ENCODE measurements around the gene HAT1.
A peak's percentile ranks its signal among the peaks of the same experiment; 100 is the strongest.
"Not testable (repeated sequence)": the region's sequence is repeated elsewhere in the genome, so short reads cannot be mapped to it uniquely, and the experiment has no call there.

HAT1 gene

DNA sequence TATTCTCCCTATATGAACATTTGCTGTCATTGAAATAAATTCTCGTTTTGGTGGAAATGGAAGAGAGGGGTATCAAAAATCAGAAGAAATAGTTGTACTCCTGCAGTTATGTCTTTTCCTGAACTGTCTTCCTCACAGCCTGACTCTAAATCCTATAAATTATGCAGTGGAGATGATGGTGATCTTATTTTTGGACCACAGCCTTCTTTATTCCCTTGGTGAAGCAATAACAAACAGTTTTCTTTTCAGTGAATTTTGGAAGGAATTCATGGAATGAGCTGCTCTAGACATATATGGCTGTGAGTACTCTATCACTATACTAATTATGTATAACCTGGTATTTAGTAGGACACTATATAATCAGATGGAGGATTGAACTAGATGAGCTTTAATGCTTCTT, 26.5 kb upstream of the HAT1 start:
- Histone ChIP-seq H3K9ac (ENCODE audit: low read depth, low read length) (no peak overlapping the region), H3K9me3 (ENCODE audit: control insufficient read depth, insufficient read depth, low read length) (0 out of 2 replicates have a peak, but pooled peaks cover 3% of the 10 kb centered on the region), H3K4me1 (ENCODE audit: insufficient read depth, low read length) (peaks cover 4% of the 10 kb centered on the region; the same call in 1 of the 2 replicates)

GRCh38 chr2:171899623-171900282, 22.5 kb upstream of the HAT1 start:
- not testable (repeated sequence) for H3K9me3 ChIP-seq (ENCODE audit: control insufficient read depth, insufficient read depth, low read length); H3K9ac ChIP-seq (ENCODE audit: low read depth, low read length); H3K36me3 ChIP-seq (ENCODE audit: insufficient read depth, low read length); H3K4me1 ChIP-seq (ENCODE audit: insufficient read depth, low read length)

More for the DNA sequence above, 26.5 kb upstream of the HAT1 start:
- no peaks in the 10 kb centered on the region for H3K36me3 ChIP-seq (ENCODE audit: insufficient read depth, low read length)

GRCh38 chr2:171902840-171903420, 19.3 kb upstream of the HAT1 start:
- H3K9ac ChIP-seq (ENCODE audit: low read depth, low read length): no peak overlapping the region
- 0 out of 2 replicates have a peak, but pooled peaks cover 3% of the 10 kb centered on the region for H3K9me3 ChIP-seq (ENCODE audit: control insufficient read depth, insufficient read depth, low read length)
- H3K4me1 ChIP-seq (ENCODE audit: insufficient read depth, low read length): no peaks in the 10 kb centered on the region
- no peaks in the 10 kb centered on the region for H3K36me3 ChIP-seq (ENCODE audit: insufficient read depth, low read length)

GRCh38 chr2:171908235-171908634, 14.0 kb upstream of the HAT1 start:
- Histone ChIP-seq H3K36me3 (ENCODE audit: insufficient read depth, low read length) (no peaks in the 10 kb centered on the region), H3K4me1 (ENCODE audit: insufficient read depth, low read length) (no peaks in the 10 kb centered on the region)

DNA sequence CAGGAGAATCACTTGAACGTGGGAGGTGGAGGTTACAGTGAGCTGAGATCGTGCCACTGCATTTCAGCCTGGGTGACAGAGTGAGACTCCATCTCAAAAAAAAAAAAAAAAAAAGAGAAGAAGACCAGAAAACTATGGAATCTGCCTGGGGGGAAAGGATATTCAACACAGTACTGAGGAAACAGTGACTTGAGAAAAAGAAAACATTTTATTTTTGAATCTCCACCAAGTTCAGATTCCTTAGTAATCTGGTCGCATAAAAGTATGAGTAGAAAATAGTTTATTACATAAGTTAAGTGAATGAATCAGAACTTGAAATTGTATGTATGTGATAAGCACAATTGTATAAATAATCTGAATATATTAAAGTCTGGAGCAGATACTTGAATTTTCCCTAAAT, 13.0 kb upstream of the HAT1 start:
- H3K9me3 ChIP-seq (ENCODE audit: control insufficient read depth, insufficient read depth, low read length): no peaks in the 10 kb centered on the region
- no peaks in the 10 kb centered on the region for H3K36me3 ChIP-seq (ENCODE audit: insufficient read depth, low read length)
- no peaks in the 10 kb centered on the region for H3K4me1 ChIP-seq (ENCODE audit: insufficient read depth, low read length)
- H3K9ac ChIP-seq (ENCODE audit: low read depth, low read length): no peak overlapping the region

More at GRCh38 chr2:171908235-171908634, 14.0 kb upstream of the HAT1 start:
- no peaks in the 10 kb centered on the region for H3K9me3 ChIP-seq (ENCODE audit: control insufficient read depth, insufficient read depth, low read length)
- H3K9ac ChIP-seq (ENCODE audit: low read depth, low read length): no peak overlapping the region

DNA sequence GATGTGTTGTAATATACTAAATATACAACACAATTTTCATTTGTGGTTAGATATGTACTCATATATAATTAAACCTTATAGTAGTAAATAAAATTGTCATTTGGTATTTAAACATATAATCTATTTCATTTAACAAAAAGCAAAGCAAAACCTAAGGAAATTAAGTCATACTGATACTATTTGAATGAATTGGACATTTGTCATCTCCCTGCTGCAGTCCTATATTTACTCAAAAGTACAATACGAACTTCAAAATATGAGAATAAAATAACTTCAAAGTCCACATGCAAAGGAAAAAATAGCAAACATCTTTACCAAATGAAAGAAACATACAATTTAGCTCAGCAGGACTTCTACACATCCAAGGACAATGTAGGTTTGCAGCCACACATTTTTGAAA, 11.8 kb upstream of the HAT1 start:
- H3K36me3 ChIP-seq (ENCODE audit: insufficient read depth, low read length): no peaks in the 10 kb centered on the region
- no peak overlapping the region for H3K9ac ChIP-seq (ENCODE audit: low read depth, low read length)
- no peaks in the 10 kb centered on the region for H3K9me3 ChIP-seq (ENCODE audit: control insufficient read depth, insufficient read depth, low read length)
- no peaks in the 10 kb centered on the region for H3K4me1 ChIP-seq (ENCODE audit: insufficient read depth, low read length)

- no peaks in the 10 kb centered on the region for H3K36me3 ChIP-seq (ENCODE audit: insufficient read depth, low read length)
- no peaks in the 10 kb centered on the region for H3K9me3 ChIP-seq (ENCODE audit: control insufficient read depth, insufficient read depth, low read length)
- H3K4me1 ChIP-seq (ENCODE audit: insufficient read depth, low read length): no peaks in the 10 kb centered on the region
- no peak overlapping the region for H3K9ac ChIP-seq (ENCODE audit: low read depth, low read length)
Measured at GRCh38 chr2:171913517-171913916, 8.7 kb upstream of the HAT1 start.

DNA sequence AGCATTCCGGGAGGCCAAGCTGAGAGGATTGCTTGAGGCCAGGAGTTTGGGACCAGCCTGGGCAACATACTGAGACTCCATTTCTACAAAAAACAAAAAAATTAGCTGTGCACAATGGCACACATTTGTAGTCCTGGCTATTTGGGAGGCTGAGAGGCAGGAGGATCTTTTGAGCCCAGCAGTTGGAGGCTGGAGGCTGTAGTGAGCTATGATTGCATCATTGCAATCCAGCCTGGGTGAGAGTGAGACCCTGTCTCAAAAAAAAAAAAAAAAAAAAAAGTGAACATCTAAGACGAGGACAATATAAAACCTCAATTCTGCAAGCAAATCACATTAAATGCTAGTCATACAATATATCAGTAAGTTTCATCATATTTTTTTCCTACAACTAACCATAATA, 2.8 kb upstream of the HAT1 start:
- peaks cover 5% of the 10 kb centered on the region for H3K4me1 ChIP-seq (ENCODE audit: insufficient read depth, low read length)
- no peaks in the 10 kb centered on the region for H3K9me3 ChIP-seq (ENCODE audit: control insufficient read depth, insufficient read depth, low read length)
- H3K9ac ChIP-seq (ENCODE audit: low read depth, low read length): no peak overlapping the region
- H3K36me3 ChIP-seq (ENCODE audit: insufficient read depth, low read length): no peaks in the 10 kb centered on the region

DNA sequence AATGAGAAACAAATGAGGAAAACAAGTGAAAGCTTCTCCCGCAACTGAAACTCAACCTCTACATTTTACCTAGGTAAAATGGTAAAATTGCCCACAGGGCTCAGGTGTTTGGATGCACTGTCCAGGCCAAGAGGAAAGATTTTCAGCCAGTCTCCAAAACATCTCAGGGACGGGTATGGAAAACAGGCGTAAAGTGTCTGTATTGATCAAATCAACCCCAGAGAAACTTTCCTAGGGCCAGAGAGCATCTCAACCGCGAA, 361 bp upstream of the HAT1 start:
- H3K9me3 ChIP-seq (ENCODE audit: control insufficient read depth, insufficient read depth, low read length): no peaks in the 10 kb centered on the region
- H3K4me1 ChIP-seq (ENCODE audit: insufficient read depth, low read length): peaks cover 5% of the 10 kb centered on the region

GRCh38 chr2:171923206-171923605, 945 bp downstream of the HAT1 start:
- peak overlapping the region; percentile 72 for H3K9ac ChIP-seq (ENCODE audit: low read depth, low read length)
- H3K9me3 ChIP-seq (ENCODE audit: control insufficient read depth, insufficient read depth, low read length): no peaks in the 10 kb centered on the region
- no peaks in the 10 kb centered on the region for H3K36me3 ChIP-seq (ENCODE audit: insufficient read depth, low read length)
- H3K4me1 ChIP-seq (ENCODE audit: insufficient read depth, low read length): peaks cover 5% of the 10 kb centered on the region

More for the DNA sequence above, 361 bp upstream of the HAT1 start:
- no peaks in the 10 kb centered on the region for H3K36me3 ChIP-seq (ENCODE audit: insufficient read depth, low read length)
- peak overlapping the region; percentile 54 for H3K9ac ChIP-seq (ENCODE audit: low read depth, low read length)

- Histone ChIP-seq H3K36me3 (ENCODE audit: insufficient read depth, low read length) (no peaks in the 10 kb centered on the region; the same call in 1 of the 2 replicates), H3K9ac (ENCODE audit: low read depth, low read length) (no peak overlapping the region), H3K4me1 (ENCODE audit: insufficient read depth, low read length) (peaks cover 5% of the 10 kb centered on the region), H3K9me3 (ENCODE audit: control insufficient read depth, insufficient read depth, low read length) (no peaks in the 10 kb centered on the region)
Measured at GRCh38 chr2:171924170-171924942, 2.1 kb downstream of the HAT1 start.

DNA sequence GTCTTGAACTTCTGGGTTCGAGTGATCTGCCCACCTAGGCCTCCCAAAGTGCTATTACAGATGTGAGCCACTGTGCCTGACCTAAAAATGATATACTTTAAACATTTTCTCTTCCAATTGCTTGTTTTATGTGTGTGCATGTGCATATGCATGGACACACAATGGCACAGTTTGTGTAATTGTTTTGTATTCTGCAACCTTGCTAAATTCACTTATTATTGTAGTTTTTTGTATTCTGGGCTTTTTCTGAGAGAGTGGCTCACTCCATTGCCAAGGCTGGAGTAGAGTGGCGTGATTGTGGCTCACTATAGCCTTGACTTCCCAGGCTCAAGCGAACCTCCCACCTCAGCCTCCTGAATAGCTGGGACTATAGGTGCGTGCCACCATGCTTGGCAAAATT, 8.1 kb downstream of the HAT1 start:
- Histone ChIP-seq H3K4me1 (ENCODE audit: insufficient read depth, low read length) (no peaks in the 10 kb centered on the region), H3K9ac (ENCODE audit: low read depth, low read length) (no peak overlapping the region), H3K9me3 (ENCODE audit: control insufficient read depth, insufficient read depth, low read length) (no peaks in the 10 kb centered on the region), H3K36me3 (ENCODE audit: insufficient read depth, low read length) (no peaks in the 10 kb centered on the region; the same call in 1 of the 2 replicates)

DNA sequence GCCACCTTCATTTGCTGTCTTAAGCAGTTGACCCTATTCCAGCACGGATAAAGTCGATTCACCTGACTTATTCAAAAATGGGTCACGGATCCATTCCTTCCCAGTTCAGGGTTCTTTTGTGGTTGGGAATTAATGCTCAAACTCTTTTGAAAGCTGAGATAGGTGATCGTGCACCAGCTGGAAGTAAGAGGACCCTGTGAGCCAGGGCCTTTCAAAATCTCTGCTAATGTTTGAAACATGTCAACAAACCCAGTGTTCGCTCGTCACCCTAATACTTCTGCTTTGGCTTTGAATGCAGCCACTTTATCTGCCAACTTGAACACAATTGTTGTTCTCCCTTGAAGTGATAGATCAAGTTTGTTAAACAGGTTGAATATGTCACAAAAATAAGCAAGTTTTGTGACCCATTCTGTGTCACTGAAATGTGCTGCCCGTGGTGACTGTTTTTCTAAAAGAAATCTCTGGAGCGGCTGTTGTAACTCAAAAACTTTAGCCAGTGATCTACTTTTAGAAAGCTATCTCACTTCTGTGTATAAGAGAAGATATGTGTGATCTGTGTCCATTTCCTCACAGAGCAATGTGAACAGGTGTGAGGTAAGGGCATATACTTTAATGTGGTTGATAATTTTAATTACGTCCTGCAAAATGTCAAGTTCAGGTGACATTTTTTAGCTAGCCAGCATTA, 16.9 kb downstream of the HAT1 start:
- 0 out of 2 replicates have a peak, but pooled peaks cover 4% of the 10 kb centered on the region for H3K9me3 ChIP-seq (ENCODE audit: control insufficient read depth, insufficient read depth, low read length)
- no peak overlapping the region for H3K9ac ChIP-seq (ENCODE audit: low read depth, low read length)
- H3K4me1 ChIP-seq (ENCODE audit: insufficient read depth, low read length): no peaks in the 10 kb centered on the region
- H3K36me3 ChIP-seq (ENCODE audit: insufficient read depth, low read length): peaks cover 3% of the 10 kb centered on the region; the same call in 1 of the 2 replicates

GRCh38 chr2:171939743-171940071, 17.4 kb downstream of the HAT1 start:
- Histone ChIP-seq H3K4me1 (ENCODE audit: insufficient read depth, low read length) (no peaks in the 10 kb centered on the region), H3K9ac (ENCODE audit: low read depth, low read length) (no peak overlapping the region), H3K36me3 (ENCODE audit: insufficient read depth, low read length) (peaks cover 3% of the 10 kb centered on the region; the same call in 1 of the 2 replicates), H3K9me3 (ENCODE audit: control insufficient read depth, insufficient read depth, low read length) (0 out of 2 replicates have a peak, but pooled peaks cover 4% of the 10 kb centered on the region)
